ENCODE measurements around the gene SLC6A9.
A peak's percentile ranks its signal among the peaks of the same experiment; 100 is the strongest.

SLC6A9 gene

DNA sequence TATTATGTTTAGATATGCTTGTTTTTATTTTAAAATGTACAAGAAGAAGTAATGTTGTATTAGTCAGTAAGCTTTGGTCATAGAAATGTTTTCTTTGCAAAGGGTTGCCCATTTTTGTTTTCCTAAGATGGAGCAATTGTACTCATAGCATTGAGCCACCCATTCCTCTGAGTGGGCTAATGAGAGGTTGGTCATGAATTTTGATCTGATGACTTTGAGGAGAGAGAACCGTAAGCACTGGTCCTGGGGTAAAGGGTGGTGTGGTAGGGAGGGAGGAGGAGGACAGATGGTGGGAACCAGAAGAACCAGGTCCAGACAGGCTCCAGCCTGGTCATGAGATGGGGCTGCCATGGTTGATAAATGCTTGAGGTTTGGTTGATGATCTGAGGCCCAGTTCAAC is 15.9 kb upstream of the SLC6A9 start:
- no peak for DNase-seq

DNA sequence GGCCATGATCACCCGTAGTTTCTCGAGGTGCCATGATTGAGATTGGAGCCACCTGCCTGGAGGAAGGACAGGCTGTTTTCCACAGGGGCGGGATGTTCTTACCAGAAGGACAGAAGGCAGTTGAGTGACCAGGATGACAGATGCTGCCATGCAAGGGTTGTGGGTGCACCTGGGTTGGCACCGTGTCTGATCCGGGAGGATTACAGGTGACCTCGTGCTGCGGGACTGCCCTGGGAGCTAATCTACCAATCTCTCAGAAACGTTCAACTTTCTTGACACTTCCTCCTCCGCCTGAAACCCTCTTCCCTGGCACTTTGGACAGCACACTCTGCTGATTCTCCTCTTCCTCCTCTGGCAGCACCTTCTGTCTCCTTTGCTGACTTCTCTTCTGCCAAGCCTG is 13.8 kb upstream of the SLC6A9 start:
- DNase-seq = no peak

DNA sequence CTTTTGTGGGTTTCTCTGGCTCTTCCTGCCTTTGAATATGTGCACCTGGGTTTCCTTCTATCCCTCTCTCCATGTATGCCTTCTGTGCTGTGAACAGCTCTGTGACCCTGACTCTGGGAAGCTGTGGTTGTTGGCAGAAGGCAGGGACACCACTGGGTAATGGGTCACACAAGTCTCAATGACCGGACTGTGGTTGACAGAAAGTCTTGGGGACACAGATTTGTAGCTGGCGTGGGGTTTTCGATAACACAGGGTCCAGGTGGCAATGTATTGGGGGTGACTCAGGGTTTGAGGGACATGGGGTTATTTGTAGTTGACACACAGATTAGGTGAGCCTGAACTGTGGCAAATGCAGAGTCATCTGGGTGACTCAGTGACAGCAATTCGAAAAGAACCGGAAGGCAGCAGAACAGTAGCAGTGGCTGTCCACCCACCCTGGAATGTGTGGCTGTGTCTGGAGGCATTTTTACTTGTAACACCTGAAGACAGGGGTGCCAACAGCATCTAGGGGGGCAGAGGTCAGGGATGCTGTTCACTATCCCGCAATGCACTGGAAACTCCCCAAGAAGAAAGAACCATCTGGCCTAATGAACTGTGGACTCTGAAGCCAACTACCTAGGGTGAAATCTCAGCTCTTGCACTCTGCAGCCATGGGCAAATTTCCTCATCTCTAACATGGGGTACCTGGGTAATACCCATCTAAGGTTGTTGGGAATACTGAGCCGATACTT is 13.0 kb upstream of the SLC6A9 start:
- no peak for DNase-seq

DNA sequence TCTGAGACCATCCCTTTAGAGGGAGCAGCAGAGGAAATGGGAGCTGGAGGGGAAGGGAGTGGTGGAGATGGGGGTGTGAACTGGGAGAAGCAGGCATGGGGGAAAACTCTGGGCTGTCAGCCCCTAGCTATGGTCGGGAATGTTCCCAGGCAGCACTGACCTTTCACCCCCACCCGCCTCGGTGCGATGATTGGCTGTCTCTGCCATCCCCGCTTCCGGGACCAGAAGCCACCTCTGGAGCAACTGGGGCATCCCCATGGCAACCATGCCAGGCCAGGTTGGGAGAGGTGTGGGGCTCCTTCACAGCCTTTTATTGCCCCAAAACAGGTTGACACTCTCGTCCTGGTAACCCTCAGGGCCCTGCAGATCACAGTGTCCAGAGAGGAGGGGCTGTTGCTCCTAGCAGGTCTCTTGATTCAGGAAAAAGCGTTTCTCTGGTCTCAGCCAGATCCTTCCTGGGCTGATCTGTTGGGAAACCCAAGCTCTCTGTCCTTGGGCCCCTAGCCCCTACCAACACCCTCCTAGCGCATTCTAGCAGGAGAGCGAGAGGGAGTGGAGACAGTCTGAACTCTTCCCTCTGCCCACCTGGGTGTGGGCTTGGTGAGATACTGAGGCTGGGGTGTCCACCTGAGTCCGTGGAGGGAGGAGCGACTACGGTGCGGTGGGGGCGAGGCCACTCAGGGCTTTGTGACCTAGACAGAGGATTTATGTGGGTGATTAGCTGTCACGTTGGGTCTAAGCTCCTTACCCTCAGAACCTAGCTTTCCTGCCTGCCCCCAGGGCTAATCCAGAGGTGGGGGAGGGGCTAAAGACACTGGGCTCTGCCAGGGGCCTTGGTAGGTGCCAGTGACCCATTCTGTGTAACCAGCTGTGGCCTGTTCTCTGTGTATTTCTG is 12.2 kb upstream of the SLC6A9 start:
- no peak for DNase-seq

DNA sequence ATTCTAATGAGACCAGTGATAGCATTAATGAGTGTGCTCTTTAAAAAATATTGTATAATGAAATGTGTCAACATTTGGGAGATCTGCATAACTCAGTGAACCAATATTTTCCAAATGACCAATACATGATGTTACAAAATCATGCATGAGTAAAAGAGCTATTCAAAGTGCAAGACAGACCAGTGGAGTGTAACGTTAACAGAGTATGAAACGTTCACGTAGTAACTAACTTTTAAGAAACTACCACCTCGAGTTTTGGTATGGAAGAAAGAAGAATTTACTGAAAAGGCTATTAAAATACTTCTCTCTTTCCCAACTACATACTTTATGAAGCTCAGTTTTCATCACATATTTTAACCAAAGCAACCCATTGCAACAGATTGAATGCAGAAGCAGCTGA is 9.6 kb upstream of the SLC6A9 start:
- DNase-seq = peak; percentile 15

DNA sequence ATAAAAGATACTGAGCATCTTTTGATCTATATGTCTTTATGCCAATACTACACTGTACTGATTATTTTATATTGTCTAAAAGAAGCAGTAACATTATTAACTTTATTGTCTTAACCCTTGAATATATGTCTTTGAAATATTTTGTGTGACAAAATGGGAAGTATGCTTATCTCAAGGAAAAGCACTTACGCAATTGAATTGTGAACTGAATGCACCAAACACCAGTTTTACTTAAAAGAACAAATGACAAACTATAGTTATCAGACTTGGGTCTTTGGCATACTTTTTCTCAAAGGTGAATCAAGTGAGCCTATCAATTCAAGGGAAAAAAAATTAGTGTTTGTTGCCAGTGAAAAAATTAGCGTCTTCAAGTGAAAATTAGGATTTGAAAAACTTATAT is 9.2 kb upstream of the SLC6A9 start:
- DNase-seq = no peak

DNA sequence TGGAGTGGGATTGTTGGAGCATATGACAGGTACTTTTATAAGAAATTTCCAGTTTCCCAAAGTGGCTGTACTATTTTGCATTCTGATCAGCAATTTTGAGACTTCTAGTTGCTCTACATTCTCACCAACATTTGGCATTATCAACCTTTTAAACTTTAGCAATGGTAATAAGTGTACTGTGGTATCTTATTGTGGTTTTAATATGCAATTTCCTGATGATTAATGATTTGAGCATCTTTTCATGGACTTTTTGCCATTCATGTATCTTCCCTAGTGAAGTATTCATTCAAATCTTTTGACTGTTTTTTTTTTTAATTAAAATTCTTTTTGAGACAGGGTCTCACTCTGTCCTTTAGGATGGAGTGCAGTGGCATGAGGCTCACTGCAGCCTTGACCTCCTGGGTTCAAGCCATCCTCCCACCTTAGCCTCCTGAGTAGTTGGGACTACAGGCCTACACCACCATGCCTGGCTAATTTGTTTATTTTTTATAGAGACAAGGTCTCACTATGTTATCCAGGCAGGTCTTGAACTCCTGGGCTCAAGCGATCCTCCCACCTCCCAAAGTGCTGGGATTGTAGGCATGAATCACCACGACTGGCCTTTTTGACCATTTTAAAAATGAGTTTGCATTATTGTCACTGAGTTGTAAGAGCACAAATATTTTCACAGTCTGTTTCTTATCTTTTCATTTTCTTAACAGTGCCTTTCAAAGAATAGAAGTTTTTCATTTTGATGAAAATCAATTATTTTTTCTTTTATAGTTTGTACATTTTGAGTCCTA is 7.8 kb upstream of the SLC6A9 start:
- no peak for DNase-seq

DNA sequence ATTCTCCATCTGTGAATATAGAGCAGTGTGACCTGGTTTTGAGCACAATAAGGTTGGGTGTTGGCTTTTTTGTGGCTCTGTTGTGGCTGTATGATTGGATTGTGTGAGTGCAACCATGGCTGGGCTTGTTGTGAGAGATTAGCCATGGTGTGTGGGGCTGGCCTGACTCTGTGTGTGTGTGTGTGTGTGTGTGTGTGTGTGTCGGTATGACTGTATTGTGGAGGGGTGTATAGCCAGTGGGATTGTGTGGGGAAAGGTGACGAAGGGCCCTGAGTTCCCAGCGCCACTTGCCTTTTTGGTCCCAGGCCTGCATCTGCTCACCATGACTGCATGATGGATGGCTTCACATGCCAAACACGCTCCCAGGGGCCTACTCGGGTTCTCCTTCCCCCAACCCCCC is 5.9 kb upstream of the SLC6A9 start:
- DNase-seq = no peak

DNA sequence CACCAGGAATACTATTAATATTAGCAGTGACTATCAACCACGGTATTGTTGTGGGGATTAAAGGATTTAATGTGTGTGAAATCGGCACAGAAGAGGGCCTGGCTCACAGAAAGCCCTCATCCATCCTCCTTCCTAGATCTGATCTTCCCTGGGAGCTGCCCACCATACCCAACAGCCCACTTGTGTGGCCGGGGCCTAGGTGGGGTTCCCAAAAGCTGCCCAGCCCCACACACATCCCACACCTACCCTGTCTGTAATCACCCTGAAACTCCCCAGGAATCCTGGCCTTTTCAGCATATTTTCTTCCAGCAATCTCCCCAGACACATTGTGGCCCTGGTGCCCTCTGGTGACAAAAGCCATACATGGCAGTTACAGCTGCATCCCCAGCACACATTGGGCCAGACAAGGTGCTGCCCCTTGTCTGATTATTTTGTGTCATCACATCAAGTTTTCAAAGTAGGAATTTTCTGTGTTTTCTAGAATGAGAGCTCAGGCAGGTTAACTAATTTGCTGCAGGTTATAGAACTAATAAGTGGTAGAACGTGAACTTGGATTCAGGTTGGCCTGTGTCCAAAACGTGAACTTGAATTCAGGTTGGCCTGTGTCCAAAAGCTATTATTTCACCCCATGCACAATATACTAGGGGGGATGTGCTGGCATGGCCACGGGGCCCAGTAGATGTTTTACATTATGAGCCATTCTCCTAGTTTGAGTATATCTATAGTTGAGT is 5.3 kb upstream of the SLC6A9 start:
- DNase-seq = peak; percentile 17

DNA sequence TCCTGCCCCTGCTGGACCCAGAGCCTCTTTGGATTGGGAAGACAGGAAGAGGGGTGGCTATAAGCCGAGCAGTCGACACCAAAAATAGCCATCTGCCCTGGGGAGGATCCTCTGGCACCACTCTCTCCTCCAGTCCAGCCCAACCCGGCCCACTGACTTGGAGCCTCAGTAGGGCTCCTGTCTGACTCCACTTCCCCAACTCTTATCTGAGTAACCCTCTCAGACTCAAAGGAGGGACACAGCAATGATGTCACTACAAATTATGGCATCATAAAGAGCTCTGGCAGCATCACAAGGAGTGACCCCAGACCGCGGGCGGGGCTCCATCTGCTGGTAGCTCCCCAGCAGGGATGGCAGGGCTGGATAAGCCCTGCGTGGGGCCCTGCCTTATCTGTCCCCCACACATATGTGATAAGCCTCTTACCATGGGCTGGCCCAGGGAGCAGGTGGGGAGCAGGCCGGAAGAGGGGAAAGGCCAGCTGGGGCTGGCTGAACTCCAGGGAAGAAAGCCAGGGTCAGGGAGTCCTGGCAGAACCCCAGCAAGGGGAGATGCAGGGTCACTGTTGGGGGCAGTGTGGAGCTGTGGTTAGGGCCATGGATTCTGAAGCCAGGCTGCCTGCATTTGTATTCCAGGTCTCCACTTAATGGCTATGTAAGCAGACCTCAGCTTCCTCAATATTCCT is 4.6 kb upstream of the SLC6A9 start:
- DNase-seq = no peak

DNA sequence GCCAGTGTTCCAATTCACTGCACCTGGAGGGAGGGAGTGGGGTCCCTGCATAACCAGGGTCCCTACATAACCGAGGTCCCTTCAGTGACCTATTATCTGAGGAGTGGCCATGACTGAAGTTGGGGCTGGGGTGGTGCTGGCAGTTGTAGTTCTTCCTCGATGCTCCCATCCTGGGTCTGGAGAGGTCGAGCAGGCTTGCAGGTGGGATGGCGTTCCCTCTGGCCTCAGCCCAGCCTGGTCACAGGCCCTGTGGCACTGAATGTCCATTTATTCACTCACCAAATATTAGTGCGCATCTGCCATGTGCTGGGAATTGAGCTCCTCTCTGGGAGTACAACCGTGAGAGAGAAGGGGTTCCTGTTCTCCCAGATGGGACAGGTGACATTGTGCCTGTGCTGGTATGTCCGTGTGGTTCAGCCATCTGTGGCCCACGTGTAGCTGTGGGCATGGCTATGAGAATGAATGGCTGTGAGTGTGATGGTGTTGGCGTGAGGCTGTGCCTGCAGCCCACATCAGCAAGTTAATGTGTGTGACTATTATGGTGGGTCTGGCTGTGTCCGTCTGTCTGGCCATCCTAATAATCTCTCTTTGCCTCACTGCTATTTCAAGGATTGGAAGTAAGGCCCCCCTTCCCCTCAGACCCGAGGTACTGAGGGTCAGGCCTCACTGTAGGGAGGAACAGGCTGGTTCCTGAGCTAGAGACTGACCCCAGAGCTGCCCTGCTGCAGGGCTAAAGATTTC is 3.9 kb upstream of the SLC6A9 start:
- DNase-seq = no peak

DNA sequence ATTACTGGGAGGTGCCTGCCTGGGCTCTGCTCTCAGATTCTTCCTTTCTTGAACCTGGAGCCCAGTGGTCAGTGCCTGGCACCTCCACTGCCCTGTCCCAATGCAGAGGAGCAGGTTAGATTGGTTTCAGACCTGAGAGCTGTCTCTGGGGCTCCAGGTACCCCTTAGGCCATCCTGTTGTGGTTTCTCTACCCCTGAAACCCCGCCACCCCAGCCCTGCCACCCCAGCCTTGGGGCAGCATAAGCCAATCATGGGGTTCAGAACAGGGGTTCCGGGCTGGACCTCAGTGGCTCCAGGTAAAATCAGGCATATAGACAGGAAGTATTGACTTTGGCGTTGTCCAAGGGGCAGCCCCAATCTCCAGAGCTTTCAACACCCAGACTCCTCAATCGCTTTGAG is 3.2 kb upstream of the SLC6A9 start:
- DNase-seq = no peak

DNA sequence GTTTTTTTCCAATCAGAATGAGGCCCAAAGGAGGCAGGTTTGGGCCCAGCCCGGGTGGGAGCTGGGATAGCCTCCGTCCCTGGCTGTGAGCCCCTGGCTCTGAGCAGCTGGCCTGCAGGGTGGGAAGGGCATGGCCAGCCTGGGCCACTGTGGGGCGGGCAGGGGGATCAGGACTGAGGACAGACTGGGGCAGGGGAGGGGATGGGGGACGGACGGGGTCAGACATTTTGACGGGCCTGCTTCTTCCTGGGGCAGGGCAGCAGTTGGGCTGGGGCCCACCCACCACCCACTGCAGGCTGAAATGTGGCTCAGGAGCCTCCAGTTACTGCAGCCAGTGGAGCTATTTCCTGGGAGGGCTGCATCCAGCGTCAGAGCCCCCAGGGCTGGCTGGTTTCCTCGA is 2.5 kb upstream of the SLC6A9 start:
- no peak for DNase-seq

DNA sequence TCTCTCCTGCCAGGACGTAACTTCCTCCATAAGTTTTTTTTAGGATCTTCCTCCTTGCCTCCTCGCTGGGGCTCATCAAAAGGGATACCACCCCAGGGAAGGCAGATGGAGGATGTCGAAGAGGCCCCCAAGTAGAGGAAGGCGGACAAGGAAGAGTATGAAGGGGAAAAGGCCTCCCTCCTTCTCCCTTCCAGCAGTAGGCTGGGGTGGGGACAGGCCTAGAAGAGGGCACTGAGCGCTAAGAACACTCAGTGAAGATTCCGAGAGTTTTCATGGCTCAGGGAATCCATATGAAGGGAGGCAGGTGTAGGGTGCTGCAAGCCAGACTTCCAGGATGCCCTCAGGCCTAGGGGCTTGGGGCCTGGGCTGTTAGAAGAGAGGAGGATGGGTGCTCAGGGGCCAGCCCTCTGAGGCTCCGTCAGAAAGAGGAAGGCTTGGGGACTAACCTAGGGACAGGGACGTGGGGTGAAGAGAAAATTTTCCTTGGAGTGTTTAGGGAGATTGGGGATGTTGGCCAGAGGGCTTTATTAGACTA is 1.8 kb upstream of the SLC6A9 start:
- DNase-seq = no peak

DNA sequence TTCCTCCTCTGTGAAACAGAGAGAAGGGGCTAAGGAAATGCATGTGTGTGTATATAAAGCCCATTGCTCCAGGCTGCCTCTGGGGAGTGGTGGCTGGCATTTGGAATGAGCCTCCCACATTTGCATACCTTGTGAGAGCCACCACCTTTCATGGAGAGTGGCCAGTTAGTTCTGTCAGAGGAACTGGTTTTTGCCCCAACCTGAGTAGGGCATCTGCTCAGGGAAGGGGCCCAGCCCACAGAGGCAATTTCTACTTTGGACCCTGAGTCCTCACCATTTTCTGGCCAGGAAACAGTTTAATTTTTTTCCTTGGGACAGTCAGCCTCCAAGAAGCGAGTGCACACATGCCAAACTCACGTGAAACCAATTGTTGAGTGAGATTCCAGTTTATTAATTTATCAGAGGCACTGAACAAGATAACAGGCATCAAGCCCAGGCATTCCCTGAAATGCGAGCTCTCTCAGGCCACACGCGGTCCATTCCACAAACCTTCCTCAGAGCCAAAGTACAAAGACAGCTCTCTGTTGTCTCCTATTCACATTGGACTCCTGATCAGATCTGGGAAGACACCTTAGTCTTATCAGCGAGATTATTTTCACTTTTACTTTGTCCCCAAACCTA is 1.0 kb upstream of the SLC6A9 start:
- no peak for DNase-seq

DNA sequence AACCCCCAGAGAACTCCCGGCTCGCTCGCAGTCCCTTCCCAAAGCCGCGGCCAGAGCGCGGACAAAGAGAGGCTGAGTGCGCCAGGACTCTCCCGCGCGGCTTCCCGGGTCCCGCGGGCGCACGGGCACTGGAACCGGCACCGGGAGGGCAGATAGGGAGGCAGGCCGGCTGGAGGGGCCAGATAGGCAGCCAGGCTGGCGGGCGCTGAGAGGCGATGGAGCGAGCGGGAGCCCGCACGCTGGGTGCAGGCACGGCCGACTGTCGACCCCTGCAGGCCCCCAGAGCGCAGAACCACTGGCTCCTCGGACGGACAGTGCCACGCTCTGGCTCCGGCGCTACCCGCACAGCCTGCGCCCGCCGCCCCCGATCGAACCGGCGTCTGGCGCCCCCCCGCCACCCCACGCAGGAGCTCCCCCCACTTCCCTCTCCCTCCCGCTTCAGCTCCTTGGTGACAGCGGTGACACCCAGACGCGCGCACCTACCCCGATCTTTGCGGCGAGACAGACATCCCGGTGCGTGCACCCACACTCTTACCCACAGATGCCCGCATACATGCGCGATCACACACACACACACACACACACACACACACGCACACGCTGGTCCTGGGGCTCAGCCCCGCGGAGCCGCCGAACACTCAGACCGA is 534 bp downstream of the SLC6A9 start:
- no peak for DNase-seq

DNA sequence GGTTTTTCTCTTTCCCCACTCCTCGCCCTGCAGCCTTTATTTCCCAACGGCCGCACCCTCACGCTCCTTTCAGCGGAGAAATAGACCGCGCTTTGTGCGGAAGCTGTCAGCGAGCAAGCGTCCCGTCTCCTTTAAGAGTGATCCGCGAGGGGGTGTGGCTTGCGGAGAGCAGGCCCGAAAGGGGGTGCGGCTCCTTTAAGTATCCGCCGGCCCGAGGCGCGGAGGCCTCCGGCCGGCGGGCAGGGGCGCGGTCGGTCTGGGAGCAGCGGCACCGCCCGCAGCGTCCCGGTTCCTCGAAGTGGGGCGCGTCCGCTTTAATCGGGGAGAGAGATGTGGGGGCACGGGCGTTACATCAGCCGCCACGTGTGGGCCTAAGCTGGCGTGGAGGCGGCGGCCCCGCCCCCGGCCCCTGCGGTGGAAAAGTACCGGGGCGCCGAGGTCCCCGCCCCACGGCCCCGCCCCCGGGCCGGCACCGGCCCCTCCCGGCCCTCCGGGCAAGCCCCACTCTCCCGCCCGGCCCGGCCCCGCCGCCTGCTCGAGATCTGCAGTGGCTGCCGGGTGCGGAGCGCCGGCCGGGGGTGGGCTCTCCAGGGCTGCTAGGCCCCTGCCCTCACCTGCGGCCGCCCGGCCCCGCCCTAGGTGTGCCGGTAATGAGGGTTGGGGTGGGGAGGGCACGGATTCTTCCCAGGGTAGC is 1.2 kb downstream of the SLC6A9 start:
- DNase-seq = peak; percentile 68

DNA sequence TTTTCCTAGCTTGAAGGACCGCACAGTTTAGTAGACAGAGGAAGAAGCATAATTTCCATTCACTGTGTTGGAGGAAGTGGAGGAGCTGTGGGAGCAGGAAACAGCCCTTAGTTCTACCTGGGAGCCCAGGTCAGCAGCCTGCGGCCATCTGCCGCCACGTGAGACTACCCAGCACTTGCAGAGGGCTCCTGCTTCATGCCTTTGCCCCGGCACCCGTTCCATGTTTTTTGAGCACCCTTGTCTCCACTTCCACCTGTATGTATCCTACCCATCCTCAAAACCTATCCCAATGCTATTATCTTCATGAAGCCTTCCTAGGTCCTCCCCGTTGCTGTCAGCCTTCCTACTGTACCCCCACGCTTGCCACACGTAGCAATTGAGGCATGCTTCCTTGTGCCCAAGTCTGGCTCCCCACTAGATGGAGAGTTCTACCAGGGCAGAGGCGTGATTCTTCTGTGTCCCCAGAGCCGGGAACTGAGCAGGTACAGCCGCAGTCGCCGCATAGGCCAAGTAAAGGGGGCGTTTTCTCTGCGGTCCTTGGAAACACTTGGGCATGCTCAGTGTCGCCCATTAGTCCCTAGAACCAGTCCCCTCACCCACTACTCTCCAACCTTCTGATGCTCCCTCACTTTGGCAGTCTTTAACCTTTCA is 1.9 kb downstream of the SLC6A9 start:
- DNase-seq = no peak

DNA sequence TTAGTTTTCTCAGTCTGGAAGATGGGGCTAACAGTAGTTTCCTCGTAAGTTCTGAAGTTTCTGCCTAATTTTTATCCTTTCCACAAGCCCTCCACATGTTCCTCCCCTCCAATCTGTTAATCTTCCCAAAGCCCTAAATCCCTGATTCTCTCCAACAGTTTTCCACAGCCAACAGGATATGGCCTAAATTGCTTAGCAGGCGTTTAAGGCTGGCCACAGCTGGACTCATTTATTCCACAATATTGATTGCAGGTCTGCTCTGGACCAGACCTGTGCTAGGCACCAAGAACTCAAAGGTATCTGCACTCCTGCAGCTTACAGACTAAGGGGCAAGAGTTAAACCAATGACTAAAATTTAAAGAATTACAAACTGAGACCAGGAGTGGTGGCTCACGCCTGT is 3.9 kb downstream of the SLC6A9 start:
- DNase-seq = no peak

Data from kidney glomerular epithelial cell (primary cell).